ENCODE results near the gene TRAF4. TPM values are rescaled to one million over a fixed set of nuclear protein-coding genes. Genes with fewer than 3 reads are reported as not detected.
"Not testable (repeated sequence)": the region's sequence is repeated elsewhere in the genome, so short reads cannot be mapped to it uniquely, and the experiment has no call there.

TRAF4 gene
- total RNA-seq, 1 donor from 2014 or later, result 2.4 TPM

DNA sequence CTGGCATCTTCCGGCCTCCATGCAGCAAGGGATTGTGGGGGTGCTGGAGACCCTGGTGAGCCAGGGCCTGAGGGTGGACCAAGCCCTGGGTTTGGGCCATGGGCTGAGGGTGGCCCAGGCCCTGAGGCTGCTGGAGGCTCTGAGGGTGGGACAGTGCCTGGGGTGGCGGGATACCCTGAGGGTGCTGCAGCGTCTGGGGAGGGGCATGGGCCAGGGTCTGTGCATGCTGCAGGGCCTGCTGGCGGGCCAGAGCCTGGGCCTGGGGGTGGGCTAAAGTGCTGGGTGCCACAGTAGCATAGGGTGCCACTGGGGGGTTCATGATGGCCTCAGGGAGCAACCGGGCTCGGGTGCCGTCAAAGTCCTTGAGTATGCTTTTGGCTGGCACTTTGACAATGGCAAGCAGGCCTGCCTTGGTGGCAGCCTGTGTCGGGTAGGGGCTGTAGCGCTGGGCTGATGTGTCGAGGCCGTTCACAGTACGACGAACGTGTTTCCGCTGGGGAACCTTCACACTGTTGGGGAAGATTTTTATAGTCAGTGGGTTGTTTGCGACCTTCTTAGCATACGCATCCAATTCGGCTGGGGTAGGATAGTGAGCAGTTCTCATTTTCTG, 15.6 kb downstream of the TRAF4 start:
- DNase-seq (no peak), ATAC-seq (ENCODE audit: poor library complexity) (no peak)
- intact Hi-C loops (cut with DNase I), result no loop called here

DNA sequence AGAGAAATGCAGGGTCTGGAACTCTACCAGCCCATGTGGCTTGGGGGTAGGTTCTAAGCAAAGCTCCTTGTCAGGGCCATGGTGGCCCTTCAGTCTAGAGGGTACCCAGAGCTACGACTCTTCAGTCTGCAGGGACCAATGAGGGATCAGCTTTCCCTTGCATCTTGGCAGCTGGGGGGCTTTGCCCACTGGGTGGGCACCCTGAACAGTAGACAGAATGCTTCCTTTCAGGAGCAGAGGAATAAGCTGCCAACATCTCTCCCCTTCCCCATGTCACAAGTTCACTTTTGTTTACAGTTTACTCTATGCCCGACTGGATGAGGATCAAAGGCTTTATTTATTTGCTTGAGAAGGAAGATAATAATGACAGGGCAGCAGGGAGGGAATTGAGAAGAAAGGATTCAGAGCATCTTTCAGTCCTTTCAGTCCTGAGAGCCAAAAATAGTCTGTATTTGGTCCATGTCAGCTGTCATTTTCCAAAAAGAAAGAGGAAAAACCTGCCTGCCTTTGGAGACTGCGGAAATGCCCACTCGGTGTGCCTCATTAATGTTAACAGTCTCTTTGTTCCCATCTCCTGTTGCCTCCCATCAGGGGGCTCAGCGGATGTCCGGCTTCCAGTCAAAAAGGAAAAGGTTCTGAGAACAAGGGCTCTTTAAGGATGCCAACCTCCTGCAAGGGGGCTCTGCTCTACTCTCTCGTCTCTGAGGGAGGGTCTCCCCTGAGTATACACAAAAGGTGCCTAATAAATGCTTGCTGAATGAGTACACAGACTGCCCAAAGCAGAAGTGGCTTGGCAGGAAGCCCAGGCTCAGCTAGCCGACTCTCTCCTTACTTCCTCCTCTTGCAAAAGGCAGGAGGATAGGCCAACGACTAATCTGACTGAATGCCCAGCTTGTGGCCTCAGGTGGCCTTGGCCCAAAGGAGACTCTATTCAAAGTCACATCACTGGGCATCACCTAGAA, 17.1 kb downstream of the TRAF4 start:
- intact Hi-C loops (cut with DNase I), result loop anchor here (5.0 to 10.0 kb wide), 2 partner anchors 54 to 156 kb away; no protein-coding TSS in a partner anchor
- DNase-seq, result peak; percentile 85
- ATAC-seq (ENCODE audit: poor library complexity), result peak; percentile 64

DNA sequence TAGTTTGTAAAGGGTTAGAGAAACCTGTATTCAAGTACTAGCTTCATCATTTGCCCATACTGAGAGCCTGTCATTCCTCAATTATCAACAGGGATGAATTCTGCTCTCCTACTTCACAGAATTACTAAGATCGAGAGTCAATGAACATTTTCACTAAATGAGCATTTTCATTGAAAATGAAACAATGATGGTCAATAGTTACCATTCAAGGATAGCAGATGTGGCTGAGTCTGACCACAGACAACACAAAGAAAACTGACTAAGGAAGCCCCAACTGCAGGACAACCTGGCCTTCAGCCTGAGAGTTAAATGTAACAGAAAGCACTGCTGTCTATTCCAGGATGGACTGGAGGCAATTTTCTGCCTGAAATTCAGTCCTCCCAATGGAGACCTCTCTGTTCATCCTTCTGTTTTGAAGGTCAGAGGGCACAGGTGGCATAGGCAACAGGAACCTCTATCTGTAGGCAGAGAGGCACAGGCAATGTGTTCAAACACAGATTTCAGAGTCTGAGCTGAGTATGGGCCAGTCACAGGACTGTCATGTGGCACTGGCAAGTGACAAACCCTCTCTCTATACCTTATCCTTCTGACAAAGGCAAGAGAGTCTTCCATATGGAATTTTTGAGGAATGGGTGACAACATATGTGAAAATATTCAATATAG, 19.5 kb downstream of the TRAF4 start:
- ATAC-seq (ENCODE audit: poor library complexity) (no peak), DNase-seq (no peak)
- intact Hi-C loops (cut with DNase I), result loop anchor here (5.0 to 10.0 kb wide), 2 partner anchors 52 to 154 kb away; no protein-coding TSS in a partner anchor

DNA sequence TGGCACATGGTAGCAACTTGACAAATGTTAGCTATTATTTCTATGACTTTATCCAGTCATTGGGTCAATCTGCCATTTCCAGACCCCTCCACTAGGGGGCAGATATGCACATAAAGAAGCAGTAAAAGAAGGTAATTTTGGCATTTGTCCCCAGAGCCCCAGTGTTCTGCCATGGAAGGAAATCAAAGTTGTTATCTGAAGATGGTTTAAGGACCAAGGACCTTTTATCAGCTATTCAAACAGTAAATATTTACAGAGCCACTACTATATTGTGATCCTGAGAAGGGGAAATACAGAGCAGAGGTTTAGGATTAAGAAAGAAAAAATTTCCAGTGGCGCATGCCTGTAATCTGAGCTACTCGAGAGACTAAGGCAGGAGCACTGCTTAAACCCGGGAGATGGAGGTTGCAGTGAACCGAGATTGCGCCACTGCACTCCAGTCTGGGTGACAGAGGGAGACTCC, 20.0 kb downstream of the TRAF4 start:
- DNase-seq, result no peak
- peak; percentile 56 for ATAC-seq (ENCODE audit: poor library complexity)
- intact Hi-C loops (cut with DNase I), result loop anchor here (5.0 to 10.0 kb wide), 2 partner anchors 51 to 153 kb away; no protein-coding TSS in a partner anchor

DNA sequence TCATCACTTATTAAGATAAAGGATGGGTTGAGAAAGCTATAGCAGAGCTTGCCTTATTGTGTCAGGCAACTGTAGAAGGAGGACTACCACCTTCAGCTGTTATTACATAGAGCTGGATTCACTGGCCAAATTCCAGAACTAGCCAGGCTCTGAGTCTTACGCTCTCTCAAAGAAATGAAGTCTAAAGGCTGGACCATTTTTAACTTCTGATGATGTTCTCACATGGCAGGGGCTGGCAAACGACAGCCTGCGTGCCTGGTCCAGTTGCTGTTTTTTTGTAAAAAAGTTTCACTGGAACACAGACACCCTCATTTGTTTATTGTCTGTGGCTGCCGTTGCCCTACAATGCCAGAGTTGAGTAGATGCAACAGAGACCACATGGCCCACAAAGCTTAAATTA, 21.2 kb downstream of the TRAF4 start:
- ATAC-seq (ENCODE audit: poor library complexity) (no peak), DNase-seq (no peak)
- intact Hi-C loops (cut with DNase I), result loop anchor here (10.0 kb wide), 1 partner anchor 50 kb away; no protein-coding TSS in a partner anchor

DNA sequence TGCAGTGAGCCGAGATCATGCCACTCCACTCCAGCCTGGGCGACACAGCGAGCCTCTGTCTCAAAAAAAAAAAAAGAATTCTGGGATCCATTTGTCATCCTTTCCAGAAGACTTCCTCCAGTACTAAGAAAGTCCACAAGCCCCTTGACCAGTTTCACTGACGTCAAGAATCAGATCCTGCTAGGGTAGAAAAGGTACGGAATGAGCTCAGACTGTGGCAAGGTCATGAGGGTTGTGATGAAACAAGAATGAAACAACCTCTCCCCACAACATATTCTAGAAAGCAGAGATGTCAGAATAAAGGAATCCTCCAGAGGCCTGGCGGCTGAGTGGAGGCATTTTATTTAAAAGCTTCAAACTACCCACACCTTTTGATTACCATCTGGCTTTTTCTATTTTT, 29.9 kb downstream of the TRAF4 start:
- ATAC-seq (ENCODE audit: poor library complexity) (no peak), DNase-seq (no peak)
- intact Hi-C loops (cut with DNase I), result no loop called here

DNA sequence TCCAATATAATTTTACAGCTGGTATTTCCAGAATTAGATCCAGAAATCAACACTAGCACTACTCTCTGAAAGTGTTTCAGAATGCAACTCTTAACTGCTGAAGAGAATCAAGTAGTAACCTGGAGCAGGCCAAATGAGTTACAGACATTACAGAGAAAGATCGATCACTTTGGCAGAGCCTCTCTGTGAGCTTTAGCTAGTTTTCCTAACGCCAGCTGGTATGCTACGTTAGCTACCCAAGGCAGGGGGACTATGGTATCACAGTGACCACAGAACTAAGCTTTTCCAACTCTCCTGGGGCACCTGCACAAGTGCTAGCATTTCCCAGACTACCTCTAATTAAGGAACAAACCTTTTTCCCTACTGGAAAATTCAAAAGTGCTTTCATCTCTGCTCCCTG, 30.4 kb downstream of the TRAF4 start:
- ATAC-seq (ENCODE audit: poor library complexity) (no peak), DNase-seq (no peak)
- intact Hi-C loops (cut with DNase I), result no loop called here

DNA sequence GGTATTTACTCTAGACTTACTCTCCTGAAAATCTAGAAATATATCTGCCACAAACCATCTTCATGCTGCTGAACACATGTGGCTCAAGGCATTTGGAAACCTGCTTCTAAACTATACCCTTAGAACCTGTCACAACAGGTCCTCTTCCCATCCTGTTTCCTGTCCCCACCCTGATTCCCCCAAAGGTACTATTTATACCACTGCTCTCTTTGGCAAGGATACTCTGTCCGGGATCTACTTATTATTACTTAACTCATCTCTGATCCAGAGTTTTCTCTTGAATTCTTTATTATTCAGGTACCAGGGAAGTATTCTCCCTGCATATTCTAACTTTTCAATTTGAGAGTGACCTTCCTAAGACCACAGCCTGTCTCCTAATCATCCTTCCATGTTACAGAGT, 33.4 kb downstream of the TRAF4 start:
- intact Hi-C loops (cut with DNase I), result no loop called here
- ATAC-seq (ENCODE audit: poor library complexity), result no peak
- no peak for DNase-seq

DNA sequence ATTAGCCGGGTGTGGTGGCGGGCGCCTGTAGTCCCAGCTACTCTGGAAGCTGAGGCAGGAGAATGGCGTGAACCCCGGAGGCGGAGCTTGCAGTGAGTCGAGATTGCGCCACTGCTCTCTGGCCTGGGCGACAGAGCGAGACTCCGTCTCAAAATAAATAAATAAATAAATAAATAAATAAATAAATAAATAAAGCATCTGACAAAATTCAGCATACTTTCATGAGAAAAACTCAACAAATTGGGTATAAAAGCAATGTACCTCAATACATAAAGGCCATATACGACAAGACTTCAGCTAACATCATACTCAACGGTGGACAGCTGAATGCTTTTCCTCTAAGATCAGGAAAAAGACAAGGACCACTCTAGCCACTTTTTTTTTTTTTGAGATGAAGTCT, 35.8 kb downstream of the TRAF4 start:
- DNase-seq; intact Hi-C loops (cut with DNase I); ATAC-seq (ENCODE audit: poor library complexity): not testable (repeated sequence)

DNA sequence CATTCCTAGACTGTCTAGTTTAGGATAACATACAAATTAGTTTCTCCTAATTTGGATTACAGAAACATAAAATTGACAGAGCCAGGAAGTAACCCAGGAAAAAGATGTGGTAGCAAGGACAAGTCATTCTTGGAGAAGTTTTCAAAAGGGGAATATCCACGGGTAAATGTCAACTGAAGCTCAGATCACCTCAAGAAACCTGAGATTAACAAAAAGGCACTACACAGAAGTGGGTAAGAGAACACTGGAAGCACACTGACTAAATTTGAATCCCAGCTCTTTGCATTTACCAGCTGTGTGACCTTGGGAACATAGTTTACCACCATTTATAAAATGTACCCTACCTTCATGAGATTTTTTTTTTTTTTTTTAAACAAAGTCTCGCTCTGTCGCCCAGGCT, 39.4 kb downstream of the TRAF4 start:
- intact Hi-C loops (cut with DNase I), result no loop called here
- no peak for ATAC-seq (ENCODE audit: poor library complexity)

DNA sequence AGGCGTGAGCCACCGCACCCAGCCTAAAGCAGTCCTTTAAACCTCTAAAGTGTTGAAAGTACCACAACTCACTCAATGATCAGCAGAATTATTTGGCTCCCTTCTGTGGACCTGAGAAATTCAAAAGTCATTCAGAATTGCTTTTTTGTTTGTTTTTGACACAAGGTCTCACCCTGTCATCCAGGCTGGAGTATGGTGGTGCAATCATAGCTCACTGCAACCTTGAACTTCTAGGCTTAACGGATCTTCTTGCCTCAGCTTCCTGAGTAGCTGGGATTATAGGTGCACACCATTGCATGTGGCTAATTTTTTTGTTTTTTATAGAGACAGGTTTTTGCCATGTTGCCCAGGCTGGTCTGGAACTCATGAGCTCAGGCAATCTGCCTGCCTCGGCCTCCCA, 44.3 kb downstream of the TRAF4 start:
- no peak for ATAC-seq (ENCODE audit: poor library complexity)
- DNase-seq, result no peak
- intact Hi-C loops (cut with DNase I), result no loop called here

More for the DNA sequence above, 39.4 kb downstream of the TRAF4 start:
- DNase-seq, result no peak

DNA sequence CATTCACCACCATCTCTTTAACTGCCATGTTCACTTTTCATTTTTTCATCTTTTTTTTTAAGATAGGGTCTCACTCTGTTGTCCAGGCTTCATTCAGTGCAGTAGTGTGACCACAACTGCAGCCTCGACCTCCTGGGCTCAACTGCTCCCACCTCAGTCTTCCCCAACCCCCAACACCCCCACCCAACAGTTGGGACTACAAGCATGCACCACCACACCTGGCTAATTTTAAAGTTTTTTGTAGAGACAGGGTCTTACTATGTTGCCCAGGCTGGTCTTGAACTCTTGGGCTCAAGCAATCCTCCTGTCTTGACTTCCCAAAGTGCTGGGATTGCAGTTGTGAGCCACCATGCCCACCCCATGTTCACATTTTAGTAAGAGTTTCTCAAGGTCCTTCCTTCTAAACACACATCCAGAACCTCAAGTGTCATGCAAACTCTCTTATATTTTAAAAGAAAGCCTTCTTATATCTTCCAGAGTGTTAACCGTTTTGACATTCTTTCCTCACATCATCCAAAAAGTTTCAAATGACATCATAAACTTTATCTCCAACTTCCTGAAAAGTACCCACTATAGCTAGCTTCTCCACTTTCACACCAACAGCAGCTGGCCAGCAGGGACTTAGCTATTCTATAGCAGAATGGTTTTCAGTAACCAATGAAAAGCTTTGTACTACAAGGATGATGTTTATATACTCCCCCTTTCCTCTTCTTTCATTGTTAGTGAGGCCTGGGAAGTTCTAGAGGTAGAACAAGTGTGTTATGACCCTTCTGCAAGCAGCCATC, 49.3 kb downstream of the TRAF4 start:
- intact Hi-C loops (cut with DNase I), result no loop called here
- no peak for DNase-seq
- no peak for ATAC-seq (ENCODE audit: poor library complexity)

DNA sequence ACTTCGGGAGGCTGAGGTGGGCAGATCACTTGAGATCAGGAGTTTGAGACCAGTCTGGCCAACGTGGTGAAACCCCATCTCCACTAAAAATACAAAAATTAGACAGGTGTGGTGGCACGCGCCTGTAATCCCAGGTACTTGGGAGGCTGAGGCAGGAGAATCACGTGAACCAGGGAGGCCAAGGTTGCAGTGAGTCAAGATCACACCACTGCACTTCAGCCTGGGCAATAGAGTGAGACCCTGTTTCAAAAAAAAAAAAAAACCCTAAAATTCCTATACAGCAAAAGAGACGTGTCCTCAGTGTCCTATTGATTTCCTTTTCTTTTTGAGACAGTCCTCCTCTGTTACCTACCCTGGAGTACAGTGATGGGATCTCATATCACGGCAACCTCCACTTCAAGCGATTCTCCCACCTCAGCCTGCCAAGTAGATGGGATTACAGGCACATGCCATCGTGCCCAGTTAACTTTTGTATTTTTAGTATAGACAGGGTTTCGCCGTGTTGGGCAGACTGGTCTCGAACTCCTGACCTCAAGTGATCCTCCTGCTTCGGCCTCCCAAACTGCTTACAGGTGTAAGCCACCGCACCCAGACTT, 51.1 kb downstream of the TRAF4 start:
- ATAC-seq (ENCODE audit: poor library complexity); DNase-seq; intact Hi-C loops (cut with DNase I): not testable (repeated sequence)

DNA sequence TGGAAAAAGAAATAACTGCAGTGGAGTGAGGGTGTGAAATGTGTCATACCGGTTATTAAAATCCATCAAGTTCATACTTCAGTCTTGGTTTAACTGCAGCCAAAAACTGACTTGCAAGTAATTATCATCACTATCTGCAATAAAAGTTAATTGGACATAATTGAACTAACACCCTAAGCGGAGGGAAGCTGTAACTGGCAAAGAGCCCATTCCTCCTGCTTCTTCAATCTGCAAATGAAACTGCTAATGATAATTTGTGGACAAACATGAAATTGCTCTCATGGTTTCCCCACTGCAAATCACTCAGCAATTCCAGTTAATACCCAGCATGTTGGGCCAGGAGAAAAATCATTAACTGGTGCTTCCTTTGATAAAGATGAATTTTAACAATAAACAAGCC, 52.3 kb downstream of the TRAF4 start:
- DNase-seq (no peak), ATAC-seq (ENCODE audit: poor library complexity) (no peak)
- intact Hi-C loops (cut with DNase I), result no loop called here

All from Right ventricle myocardium superior (tissue), 1 donor.